HG02759 (cell line): ENCODE results near the gene IMPG2.

ENCODE experiments used
- ATAC-seq: cut with Tn5 transposase; IDR thresholded peaks from one replicate; pipeline ENCODE4 v1.9.1; 2021; ENCODE audit warnings: mild to moderate bottlenecking, moderate library complexity; ENCODE audit not compliant: unreplicated experiment

Gene IMPG2

DNA sequence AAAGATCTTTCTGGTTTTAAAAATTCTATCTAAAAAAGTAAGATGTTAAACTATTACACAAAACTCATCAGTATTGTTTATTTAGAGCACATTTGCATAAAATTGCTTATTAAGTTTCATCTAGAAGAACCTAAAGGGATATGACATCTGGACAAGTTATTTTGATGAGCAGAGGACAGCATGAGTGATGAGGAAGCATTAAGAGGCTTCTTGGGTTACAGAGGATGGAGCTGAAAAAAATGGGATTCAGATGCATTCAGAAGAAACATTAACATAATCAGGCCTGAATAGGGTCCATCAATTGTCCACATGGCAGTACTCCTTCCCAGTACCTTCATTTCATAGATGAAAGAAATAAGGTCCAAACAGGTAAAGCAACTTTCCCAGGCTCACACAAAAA is 41.6 kb downstream of the IMPG2 start:
- no peak for ATAC-seq

DNA sequence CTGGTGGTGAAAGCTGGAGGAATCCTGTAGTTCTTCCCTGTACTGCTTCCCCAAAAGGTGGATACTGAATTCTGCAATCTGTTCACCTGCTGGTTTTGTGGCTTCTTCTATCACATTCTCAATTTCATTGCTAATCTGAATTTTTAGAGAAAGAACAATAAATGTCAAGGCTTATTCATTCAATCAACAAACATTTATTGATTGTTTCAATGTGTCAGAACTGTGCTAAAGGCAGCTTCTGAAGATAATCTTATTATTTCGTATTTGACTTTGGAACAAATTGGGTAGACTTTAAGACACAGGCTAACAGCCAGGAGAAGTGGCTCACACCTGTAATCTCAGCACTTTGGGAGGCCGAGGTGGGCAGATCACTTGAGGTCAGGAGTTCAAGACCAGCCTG is 46.8 kb downstream of the IMPG2 start:
- ATAC-seq = no peak

DNA sequence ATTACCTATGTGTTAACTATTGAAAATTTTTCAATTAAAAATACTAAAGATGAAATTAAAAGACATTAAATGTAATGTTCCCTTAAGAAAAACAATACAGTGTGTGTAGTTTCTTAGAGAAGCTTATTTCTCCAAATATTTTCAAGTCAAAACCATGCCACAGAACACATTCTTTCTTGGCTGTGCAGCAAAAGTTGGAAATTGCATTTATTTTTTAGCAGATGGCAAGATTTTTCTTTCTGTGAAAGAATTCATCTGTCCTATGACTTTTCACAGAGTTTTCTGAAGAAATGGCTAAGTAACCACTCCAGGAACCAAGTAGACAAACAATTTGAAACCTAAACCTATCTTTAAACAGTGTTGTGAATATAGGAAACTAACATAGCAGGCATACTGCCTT is 47.2 kb downstream of the IMPG2 start:
- ATAC-seq = no peak

- no peak for ATAC-seq
These were observed 48.6 kb downstream of the IMPG2 start for GRCh38 chr3:101271728-101272127.

DNA sequence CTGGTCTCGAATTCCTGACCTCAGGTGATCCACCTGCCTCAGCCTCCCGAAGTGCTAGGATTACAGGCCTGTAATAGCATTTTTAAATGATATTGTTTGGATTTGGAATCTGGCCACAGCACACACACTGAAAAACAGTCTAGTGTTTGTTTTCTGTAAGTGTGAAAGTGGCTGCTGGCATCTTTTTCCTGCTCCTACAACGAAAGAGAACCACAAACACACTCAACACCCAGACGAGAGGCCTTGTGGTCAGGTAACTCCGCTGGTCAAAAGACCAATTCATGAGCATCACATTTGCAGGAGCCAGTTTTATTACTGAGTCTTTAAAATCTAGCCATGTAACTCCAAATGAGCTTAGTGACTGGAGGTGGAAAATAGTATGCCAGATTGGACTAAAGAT is 50.2 kb downstream of the IMPG2 start:
- no peak for ATAC-seq

DNA sequence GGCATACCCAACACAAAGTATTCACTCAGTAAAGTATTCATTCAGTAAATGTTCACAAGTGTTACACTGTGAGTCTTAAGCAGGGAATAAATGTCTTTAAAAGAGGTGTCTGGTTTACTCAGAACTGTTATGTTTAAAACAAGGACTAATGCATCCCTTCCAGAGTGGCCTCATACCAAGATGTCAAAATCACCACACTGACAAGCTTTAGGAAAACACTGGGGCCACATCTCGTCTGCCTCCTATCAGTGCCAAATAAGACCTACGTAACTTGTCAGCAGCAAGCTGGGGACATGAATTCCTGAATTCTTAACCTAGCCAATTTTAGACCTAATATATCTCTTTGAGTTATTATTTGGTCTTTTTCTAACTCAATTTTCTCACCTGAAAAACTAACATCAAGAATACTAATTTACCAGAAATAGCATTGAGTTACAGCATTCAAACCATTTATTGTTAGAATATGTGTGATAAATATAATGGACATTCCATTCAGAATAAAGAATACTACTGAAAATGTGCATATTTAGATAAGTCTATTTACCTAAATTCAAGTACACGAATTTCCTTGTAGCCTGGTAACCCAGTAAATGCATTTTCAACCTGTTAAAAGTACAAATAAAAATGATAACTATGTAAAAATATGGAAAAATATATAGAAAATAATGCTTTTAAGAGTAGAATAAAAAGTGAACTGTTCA is 51.3 kb downstream of the IMPG2 start:
- no peak for ATAC-seq

DNA sequence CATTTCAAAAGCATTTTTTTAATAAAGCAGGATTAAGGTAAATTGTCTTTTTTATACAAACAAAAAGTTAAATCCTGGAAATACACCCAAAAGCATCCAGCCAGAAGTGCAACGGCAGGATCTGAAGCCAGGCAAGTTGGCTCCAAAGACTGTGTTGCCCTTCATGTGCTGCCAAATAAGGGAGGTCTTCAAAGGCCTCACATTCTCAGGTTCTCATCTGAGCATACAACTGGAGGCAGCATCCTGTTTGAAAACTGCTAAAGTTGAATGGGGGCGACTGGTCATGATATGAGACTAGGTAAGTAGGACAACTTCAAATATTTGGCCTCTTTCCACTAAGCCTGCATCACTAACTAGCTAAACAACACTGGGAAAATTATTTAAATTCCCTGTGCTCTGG is 52.2 kb downstream of the IMPG2 start:
- no peak for ATAC-seq

DNA sequence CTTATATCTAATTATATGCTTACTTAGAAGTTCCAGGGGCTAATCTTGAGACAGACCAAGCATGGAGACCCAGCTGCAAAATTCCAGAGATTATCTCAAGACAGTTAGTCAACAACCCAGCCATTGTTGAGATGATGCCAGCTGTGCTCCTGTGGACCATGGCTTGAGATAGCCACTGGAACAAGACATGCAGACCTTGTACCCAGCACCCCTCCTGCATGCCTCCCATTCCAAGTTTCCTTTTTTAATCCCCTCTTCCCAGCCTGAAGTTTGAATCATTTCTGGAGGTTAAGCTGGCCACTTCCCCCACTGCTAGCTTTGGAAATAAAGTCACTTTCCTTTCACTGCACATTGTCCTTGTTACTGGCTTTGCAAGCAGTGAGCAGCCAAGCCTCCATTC is 53.8 kb downstream of the IMPG2 start:
- no peak for ATAC-seq

GRCh38 chr3:101266071-101266470 is 54.3 kb downstream of the IMPG2 start:
- ATAC-seq = no peak

GRCh38 chr3:101262393-101263240 is 57.8 kb downstream of the IMPG2 start:
- ATAC-seq = no peak

DNA sequence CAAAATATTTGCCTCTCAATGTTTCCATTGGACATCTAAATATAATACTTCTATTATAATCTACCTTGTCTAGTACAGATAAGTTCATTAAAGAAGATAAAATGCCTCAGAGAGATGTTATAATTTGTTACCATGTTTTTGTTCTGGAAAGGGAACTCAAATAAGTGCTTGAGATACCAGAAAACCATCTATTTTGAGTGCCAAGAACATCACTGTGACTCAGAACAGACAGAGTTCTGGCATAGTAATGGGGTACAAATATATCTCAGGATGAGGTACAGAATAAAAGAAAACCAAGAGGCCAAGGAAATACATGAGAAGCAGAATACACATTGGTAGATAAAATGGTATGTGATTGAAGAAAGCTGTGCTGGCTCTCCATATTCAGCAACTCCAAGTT is 58.9 kb downstream of the IMPG2 start:
- no peak for ATAC-seq

DNA sequence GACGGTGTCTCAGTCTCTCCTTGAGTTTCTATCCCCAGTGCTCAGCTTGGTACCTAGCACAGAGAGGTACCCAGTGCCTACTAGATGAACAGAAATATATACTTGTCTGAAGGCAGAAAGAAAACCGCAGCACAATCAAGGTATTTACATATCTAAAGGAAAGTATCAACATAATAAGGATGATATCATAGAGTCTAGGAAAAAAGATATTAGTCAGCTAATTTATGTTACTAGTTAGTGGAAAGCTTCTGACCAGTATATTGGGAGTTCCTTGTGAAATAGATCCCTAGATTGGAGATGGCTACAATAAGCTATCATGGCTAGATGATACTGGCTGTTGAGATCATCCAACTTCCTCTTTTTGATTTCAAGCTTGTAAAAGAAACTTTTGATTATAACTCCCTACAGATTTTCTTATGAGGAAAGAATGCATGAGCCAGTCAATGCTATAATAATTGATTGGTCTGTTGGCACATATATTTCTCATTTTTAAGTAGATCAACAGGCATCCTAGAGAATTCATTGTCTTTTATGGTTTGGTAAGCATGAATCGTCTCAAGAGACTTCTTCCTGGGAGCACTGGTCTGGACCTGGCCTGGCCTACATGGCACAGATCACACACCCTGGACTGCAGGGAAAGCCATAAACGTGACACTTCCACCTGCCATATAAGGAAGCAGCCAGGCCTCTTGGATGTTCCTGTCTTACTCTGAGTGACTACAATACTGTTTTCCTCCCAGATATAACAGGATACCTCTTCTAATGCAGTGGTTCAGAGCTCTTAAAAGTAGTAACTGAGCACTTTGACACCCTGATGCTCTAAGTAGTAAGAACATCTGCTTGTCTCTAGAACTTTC is 60.7 kb downstream of the IMPG2 start:
- no peak for ATAC-seq

- ATAC-seq = no peak
These were observed 63.9 kb downstream of the IMPG2 start for GRCh38 chr3:101256511-101256910.

DNA sequence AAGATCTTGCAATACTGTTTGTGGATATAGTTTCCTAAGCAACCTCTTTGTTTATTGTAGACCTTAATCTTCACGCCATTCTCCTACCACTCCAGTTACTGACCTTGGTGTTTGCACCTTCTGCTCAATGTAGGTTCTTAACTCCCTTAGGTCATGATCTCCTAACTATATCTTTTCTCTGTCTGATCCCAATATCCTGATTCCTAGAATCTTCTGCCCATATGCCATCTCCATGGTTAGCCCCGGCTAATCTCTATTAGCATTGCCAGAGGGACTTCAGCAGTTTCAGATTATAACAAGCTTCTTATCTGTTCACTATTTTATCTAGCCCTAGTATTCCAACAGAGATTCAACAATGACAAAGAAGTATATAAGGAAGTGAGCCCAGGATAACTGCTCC is 64.9 kb downstream of the IMPG2 start:
- no peak for ATAC-seq

- ATAC-seq = no peak
These were observed 67.0 kb downstream of the IMPG2 start for GRCh38 chr3:101253396-101253795.

DNA sequence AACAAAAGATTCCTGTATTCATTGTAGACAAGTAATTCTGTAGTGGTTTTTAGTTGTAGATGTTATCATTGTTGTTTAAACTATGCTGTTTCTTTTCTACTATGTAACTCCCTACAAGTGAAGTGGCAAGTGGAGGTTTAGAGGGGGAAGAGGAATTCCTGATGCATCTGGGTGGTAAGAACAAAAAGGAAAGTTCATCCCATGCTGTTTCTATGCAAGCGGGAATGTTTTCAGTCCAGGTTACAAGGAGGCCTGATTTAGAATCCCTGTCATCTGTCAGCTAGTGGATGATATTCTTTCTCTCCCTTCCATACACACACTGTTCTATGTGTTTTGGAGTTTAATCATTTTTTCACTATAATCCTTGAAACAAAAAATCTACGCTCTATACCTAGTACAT is 67.4 kb downstream of the IMPG2 start:
- ATAC-seq = no peak

GRCh38 chr3:101252307-101252706 is 68.1 kb downstream of the IMPG2 start:
- no peak for ATAC-seq

- ATAC-seq = no peak
These were observed 68.9 kb downstream of the IMPG2 start for GRCh38 chr3:101251441-101251840.

GRCh38 chr3:101249522-101249921 is 70.9 kb downstream of the IMPG2 start:
- ATAC-seq = no peak

DNA sequence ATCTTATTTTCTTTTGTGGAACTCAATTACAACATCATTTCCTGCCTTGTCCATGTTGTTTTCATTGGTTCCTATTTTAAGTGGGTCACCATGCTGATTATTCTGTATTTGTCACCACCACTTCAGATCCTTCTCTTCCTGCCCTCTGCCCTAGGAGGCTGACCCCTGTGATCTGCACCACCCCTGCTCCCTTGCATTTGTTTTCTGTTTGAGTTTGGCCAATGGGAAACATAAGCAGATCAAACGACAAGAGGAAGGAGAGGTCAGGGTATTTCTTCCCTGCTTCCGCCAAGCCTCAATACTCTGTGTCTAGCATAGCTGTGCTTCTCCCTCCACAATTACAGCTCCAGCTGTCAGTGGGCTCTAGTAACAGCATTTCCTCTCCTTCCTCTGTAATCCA is 71.6 kb downstream of the IMPG2 start:
- ATAC-seq = no peak

- ATAC-seq = no peak
These were observed 76.2 kb downstream of the IMPG2 start for GRCh38 chr3:101244212-101244575.
